Type B pancreatic cell (in vitro differentiated cells): ENCODE results near the gene NEDD4L. TPM values are rescaled to one million over a fixed set of nuclear protein-coding genes. Genes with fewer than 3 reads are reported as not detected.
A peak's percentile ranks its signal among the peaks of the same experiment; 100 is the strongest.

Source experiments
- DNase-seq: peaks from one replicate; pipeline ENCODE4 v3.0.0; 2021; ENCODE audit warnings: mixed read lengths; ENCODE audit not compliant: unreplicated experiment; ENCODE audit errors: extremely low spot score
- H3K27ac Mint-ChIP-seq: 2 replicates; pipeline ENCODE4 v1.8.0; 2021; ENCODE audit warnings: mild to moderate bottlenecking, mixed read lengths
- H3K27me3 Mint-ChIP-seq: 2 replicates; pipeline ENCODE4 v1.8.0; 2021; ENCODE audit warnings: mixed read lengths
- H3K36me3 Mint-ChIP-seq: 2 replicates; pipeline ENCODE4 v1.8.0; 2021; ENCODE audit warnings: mixed read lengths
- H3K4me1 Mint-ChIP-seq: one replicate; pipeline ENCODE4 v1.8.0; 2021; ENCODE audit warnings: mixed read lengths; ENCODE audit not compliant: unreplicated experiment
- H3K4me3 Mint-ChIP-seq: 2 replicates; pipeline ENCODE4 v1.8.0; 2021; ENCODE audit warnings: mild to moderate bottlenecking, mixed read lengths
- H3K9me3 Mint-ChIP-seq: 2 replicates; pipeline ENCODE4 v1.8.0; 2021; ENCODE audit warnings: mixed read lengths
- microRNA-seq: library from miRNA; unstranded; fragments of <30 nt; microRNA quantifications from one replicate; pipeline ENCODE4, GENCODE V29; 2020
- total RNA-seq: library from RNA; stranded (reverse); gene quantifications from 2 replicates; pipeline ENCODE4 v1.2.1, GENCODE V29; 2021; ENCODE audit warnings: low replicate concordance
- TF ChIP-seq, protein P1 (sequence below): fragments of 200-600 bp; sonication (generic); conservative IDR thresholded peaks from 2 replicates; pipeline ENCODE4 v1.5.0; 2021; ENCODE audit warnings: antibody characterized with exemption, mild to moderate bottlenecking

NEDD4L gene
- total RNA-seq, 1 donor from 2014 or later = 84.7 TPM

- Mint-ChIP-seq H3K36me3 (no peaks in the 10 kb centered on the region), H3K27ac (no peak overlapping the region), H3K9me3 (no peaks in the 10 kb centered on the region), H3K27me3 (peaks cover under 1% of the 10 kb centered on the region), H3K4me1 (peaks cover 55% of the 10 kb centered on the region), H3K4me3 (no peak overlapping the region)
- TF ChIP-seq, protein P1, sequence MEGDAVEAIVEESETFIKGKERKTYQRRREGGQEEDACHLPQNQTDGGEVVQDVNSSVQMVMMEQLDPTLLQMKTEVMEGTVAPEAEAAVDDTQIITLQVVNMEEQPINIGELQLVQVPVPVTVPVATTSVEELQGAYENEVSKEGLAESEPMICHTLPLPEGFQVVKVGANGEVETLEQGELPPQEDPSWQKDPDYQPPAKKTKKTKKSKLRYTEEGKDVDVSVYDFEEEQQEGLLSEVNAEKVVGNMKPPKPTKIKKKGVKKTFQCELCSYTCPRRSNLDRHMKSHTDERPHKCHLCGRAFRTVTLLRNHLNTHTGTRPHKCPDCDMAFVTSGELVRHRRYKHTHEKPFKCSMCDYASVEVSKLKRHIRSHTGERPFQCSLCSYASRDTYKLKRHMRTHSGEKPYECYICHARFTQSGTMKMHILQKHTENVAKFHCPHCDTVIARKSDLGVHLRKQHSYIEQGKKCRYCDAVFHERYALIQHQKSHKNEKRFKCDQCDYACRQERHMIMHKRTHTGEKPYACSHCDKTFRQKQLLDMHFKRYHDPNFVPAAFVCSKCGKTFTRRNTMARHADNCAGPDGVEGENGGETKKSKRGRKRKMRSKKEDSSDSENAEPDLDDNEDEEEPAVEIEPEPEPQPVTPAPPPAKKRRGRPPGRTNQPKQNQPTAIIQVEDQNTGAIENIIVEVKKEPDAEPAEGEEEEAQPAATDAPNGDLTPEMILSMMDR = no peak
- DNase-seq = no peak
Observed at GRCh38 chr18:58443671-58444070, 399.6 kb downstream of the NEDD4L start.

- no peak overlapping the region for H3K27ac Mint-ChIP-seq
- peaks cover 10% of the 10 kb centered on the region for H3K27me3 Mint-ChIP-seq
- DNase-seq = no peak
- no peaks in the 10 kb centered on the region for H3K36me3 Mint-ChIP-seq
- TF ChIP-seq, protein P1 = no peak
- no peak overlapping the region for H3K4me3 Mint-ChIP-seq
- H3K4me1 Mint-ChIP-seq = peaks cover 40% of the 10 kb centered on the region
- no peaks in the 10 kb centered on the region for H3K9me3 Mint-ChIP-seq
Observed at GRCh38 chr18:58446391-58447060, 402.5 kb downstream of the NEDD4L start.

- peaks cover 10% of the 10 kb centered on the region for H3K27me3 Mint-ChIP-seq
Observed at GRCh38 chr18:58447402-58448095, 403.5 kb downstream of the NEDD4L start.

DNA sequence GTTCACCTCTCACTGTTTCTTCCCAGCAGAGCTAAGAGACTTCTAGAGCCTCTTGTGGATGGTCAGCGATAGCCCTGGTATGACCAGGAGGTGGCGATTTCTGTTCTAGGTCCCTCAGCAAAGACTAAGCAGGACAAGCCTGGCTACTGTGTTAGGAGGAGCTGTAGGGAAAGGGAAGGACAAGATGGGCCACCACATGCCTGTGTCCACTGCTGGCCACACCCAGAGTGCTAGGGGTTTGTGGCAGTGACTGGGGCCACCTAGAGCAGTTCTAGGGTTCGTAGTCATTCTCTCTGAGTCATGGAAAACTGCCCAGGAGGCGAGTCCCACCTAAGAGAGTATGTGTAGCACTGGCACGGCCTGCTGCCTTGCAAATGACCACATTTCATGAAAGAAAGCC is 405.4 kb downstream of the NEDD4L start:
- no peak for DNase-seq
- H3K4me3 Mint-ChIP-seq = no peak overlapping the region

More at GRCh38 chr18:58447402-58448095, 403.5 kb downstream of the NEDD4L start:
- TF ChIP-seq, protein P1 = no peak
- Mint-ChIP-seq H3K36me3 (no peaks in the 10 kb centered on the region), H3K4me3 (peak overlapping the region; percentile 23), H3K27ac (no peak overlapping the region), H3K9me3 (no peaks in the 10 kb centered on the region), H3K4me1 (peaks cover 40% of the 10 kb centered on the region)
- DNase-seq = no peak

More for the DNA sequence above, 405.4 kb downstream of the NEDD4L start:
- H3K36me3 Mint-ChIP-seq = no peaks in the 10 kb centered on the region
- peaks cover 10% of the 10 kb centered on the region for H3K27me3 Mint-ChIP-seq
- no peak overlapping the region for H3K27ac Mint-ChIP-seq
- no peaks in the 10 kb centered on the region for H3K9me3 Mint-ChIP-seq
- TF ChIP-seq, protein P1 = no peak
- peaks cover 34% of the 10 kb centered on the region for H3K4me1 Mint-ChIP-seq

Small RNAs within 50 kb of the gene (microRNA-seq; reads per million reads assigned to microRNA genes)
- not detected for gene MIR3591

Other genes with a start within 250 kb of the NEDD4L start
- gene ATP8B1, start 240.9 kb upstream of the NEDD4L start, total RNA-seq = 21.7 and 52.9 TPM in 2 replicates